ENCODE data around the gene CCDC33. TPM values are rescaled to one million over a fixed set of nuclear protein-coding genes. Genes with fewer than 3 reads are reported as not detected.

CCDC33 gene
- total and polyA plus RNA-seq, 2 experiments from 2014 or later: 2.6 to 2.8 TPM

DNA sequence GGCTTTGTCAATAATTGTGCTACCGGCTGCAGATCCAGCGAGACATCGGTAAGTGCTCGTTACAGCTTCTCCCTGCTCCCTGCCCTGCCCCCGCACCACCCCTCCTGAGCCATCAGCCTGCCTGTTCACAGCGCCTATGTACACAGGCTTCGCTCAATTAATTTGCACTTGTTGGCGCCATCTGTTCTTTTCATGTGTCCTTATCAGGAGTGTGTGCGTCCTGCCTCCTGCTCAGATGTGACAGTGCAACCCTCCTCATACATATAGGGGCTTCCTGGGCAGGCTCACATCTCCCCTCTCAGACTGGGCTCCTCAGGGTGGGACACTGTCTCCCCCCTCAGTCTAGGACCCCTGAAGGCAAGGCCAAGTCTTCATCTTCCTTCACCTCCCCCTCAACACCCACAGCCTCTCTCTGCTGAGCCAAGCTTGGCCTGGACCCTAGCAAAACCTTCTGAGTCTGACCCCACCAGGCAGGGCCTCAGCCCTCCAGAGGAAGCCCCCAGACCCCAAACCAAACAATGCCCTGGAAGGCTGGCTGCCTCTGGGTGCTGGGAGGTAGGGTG is 76.4 kb downstream of the CCDC33 start:
- H3K4me3 ChIP-seq: no peak overlapping the region
- Mint-ChIP-seq H3K27ac (no peak overlapping the region), H3K4me3 (no peak overlapping the region; the same call in 2 of the 3 replicates), H3K36me3 (ENCODE audit: low read depth) (no peaks in the 10 kb centered on the region), H3K27me3 (ENCODE audit: insufficient read depth, low read depth, poor library complexity) (peaks cover 32% of the 10 kb centered on the region), H3K9me3 (no peaks in the 10 kb centered on the region; the same call in 2 of the 3 replicates), H3K4me1 (peaks cover 57% of the 10 kb centered on the region)
- H3K27ac ChIP-seq (ENCODE audit: low read depth): no peak overlapping the region
- no peak for TF ChIP-seq CREB1 (CRISPR knock-in tag; IDR thresholded peaks at IDR 0.05; ENCODE audit: low read depth)
- no peaks in the 10 kb centered on the region for H4K20me1 ChIP-seq (replicated peaks; ENCODE audit: insufficient read depth)
- no peak overlapping the region for H2AFZ ChIP-seq
- DNase-seq (ENCODE audit: low spot score): no peak
- no peak for ATAC-seq
- H3K9me2 ChIP-seq (ENCODE audit: insufficient read depth): no peaks in the 10 kb centered on the region
- no peaks in the 10 kb centered on the region for H3F3A ChIP-seq (replicated peaks; ENCODE audit: low read depth)
- no peaks in the 10 kb centered on the region for H3K79me2 ChIP-seq (replicated peaks; ENCODE audit: insufficient read depth)
- no peak overlapping the region for H3K4me2 ChIP-seq
- peaks cover 32% of the 10 kb centered on the region for H3K4me1 ChIP-seq (ENCODE audit: insufficient read depth)
- H3K27me3 ChIP-seq (ENCODE audit: insufficient read depth): 0 out of 2 replicates have a peak, but pooled peaks cover 6% of the 10 kb centered on the region
- H3K36me3 ChIP-seq (ENCODE audit: insufficient read depth): no peaks in the 10 kb centered on the region

DNA sequence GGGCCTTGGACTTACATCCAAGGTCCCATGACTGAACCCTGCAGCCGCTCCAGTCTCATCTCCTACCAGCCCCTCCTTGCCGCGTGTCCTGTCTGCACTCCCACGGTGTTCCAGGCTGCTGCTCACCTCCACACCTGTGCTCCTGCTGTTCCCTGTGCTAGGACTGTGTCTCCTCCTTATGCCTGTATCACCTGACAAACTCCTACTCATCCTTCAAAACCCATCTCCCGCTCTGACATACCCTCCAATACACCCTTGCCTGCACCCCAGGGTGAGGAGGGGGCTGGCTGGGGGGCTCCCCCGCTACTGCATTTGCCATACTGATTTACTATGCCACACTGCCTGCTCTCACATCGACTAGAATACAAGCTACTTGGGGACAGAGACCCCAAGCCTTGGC is 77.8 kb downstream of the CCDC33 start:
- no peak for DNase-seq (ENCODE audit: low spot score)
- Histone ChIP-seq H3K4me2 (no peak overlapping the region), H3F3A (replicated peaks; ENCODE audit: low read depth) (no peaks in the 10 kb centered on the region), H3K4me3 (no peak overlapping the region), H3K79me2 (replicated peaks; ENCODE audit: insufficient read depth) (no peaks in the 10 kb centered on the region), H2AFZ (no peak overlapping the region), H3K36me3 (ENCODE audit: insufficient read depth) (no peaks in the 10 kb centered on the region), H3K27me3 (ENCODE audit: insufficient read depth) (0 out of 2 replicates have a peak, but pooled peaks cover 6% of the 10 kb centered on the region), H3K4me1 (ENCODE audit: insufficient read depth) (peaks cover 26% of the 10 kb centered on the region), H3K9me2 (ENCODE audit: insufficient read depth) (no peaks in the 10 kb centered on the region), H4K20me1 (replicated peaks; ENCODE audit: insufficient read depth) (no peaks in the 10 kb centered on the region), H3K27ac (ENCODE audit: low read depth) (no peak overlapping the region)
- Mint-ChIP-seq H3K27ac (no peak overlapping the region), H3K4me1 (peaks cover 51% of the 10 kb centered on the region), H3K9me3 (no peaks in the 10 kb centered on the region), H3K36me3 (ENCODE audit: low read depth) (no peaks in the 10 kb centered on the region), H3K27me3 (ENCODE audit: insufficient read depth, low read depth, poor library complexity) (peaks cover 28% of the 10 kb centered on the region), H3K4me3 (no peak overlapping the region)
- TF ChIP-seq, protein P1, sequence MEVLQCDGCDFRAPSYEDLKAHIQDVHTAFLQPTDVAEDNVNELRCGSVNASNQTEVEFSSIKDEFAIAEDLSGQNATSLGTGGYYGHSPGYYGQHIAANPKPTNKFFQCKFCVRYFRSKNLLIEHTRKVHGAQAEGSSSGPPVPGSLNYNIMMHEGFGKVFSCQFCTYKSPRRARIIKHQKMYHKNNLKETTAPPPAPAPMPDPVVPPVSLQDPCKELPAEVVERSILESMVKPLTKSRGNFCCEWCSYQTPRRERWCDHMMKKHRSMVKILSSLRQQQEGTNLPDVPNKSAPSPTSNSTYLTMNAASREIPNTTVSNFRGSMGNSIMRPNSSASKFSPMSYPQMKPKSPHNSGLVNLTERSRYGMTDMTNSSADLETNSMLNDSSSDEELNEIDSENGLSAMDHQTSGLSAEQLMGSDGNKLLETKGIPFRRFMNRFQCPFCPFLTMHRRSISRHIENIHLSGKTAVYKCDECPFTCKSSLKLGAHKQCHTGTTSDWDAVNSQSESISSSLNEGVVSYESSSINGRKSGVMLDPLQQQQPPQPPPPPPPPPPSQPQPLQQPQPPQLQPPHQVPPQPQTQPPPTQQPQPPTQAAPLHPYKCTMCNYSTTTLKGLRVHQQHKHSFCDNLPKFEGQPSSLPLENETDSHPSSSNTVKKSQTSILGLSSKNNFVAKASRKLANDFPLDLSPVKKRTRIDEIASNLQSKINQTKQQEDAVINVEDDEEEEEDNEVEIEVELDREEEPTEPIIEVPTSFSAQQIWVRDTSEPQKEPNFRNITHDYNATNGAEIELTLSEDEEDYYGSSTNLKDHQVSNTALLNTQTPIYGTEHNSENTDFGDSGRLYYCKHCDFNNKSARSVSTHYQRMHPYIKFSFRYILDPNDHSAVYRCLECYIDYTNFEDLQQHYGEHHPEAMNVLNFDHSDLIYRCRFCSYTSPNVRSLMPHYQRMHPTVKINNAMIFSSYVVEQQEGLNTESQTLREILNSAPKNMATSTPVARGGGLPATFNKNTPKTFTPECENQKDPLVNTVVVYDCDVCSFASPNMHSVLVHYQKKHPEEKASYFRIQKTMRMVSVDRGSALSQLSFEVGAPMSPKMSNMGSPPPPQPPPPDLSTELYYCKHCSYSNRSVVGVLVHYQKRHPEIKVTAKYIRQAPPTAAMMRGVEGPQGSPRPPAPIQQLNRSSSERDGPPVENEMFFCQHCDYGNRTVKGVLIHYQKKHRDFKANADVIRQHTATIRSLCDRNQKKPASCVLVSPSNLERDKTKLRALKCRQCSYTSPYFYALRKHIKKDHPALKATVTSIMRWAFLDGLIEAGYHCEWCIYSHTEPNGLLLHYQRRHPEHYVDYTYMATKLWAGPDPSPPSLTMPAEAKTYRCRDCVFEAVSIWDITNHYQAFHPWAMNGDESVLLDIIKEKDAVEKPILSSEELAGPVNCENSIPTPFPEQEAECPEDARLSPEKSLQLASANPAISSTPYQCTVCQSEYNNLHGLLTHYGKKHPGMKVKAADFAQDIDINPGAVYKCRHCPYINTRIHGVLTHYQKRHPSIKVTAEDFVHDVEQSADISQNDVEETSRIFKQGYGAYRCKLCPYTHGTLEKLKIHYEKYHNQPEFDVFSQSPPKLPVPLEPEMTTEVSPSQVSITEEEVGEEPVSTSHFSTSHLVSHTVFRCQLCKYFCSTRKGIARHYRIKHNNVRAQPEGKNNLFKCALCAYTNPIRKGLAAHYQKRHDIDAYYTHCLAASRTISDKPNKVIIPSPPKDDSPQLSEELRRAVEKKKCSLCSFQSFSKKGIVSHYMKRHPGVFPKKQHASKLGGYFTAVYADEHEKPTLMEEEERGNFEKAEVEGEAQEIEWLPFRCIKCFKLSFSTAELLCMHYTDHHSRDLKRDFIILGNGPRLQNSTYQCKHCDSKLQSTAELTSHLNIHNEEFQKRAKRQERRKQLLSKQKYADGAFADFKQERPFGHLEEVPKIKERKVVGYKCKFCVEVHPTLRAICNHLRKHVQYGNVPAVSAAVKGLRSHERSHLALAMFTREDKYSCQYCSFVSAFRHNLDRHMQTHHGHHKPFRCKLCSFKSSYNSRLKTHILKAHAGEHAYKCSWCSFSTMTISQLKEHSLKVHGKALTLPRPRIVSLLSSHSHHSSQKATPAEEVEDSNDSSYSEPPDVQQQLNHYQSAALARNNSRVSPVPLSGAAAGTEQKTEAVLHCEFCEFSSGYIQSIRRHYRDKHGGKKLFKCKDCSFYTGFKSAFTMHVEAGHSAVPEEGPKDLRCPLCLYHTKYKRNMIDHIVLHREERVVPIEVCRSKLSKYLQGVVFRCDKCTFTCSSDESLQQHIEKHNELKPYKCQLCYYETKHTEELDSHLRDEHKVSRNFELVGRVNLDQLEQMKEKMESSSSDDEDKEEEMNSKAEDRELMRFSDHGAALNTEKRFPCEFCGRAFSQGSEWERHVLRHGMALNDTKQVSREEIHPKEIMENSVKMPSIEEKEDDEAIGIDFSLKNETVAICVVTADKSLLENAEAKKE (CRISPR knock-in tag; IDR thresholded peaks at IDR 0.05): no peak
- TF ChIP-seq NANOG (IDR thresholded peaks at IDR 0.05; ENCODE audit: borderline replicate concordance) (no peak), JUNB (IDR thresholded peaks at IDR 0.05; ENCODE audit: unreplicated experiment) (no peak), POLR2AphosphoS5 (IDR thresholded peaks at IDR 0.05; ENCODE audit: low read depth) (no peak), ZNF114 (CRISPR knock-in tag; IDR thresholded peaks at IDR 0.05) (no peak), REST (IDR thresholded peaks at IDR 0.05; ENCODE audit: unreplicated experiment) (no peak), ZNF331 (CRISPR knock-in tag; IDR thresholded peaks at IDR 0.05; ENCODE audit: low read depth) (no peak)
- ATAC-seq: no peak

All from GM23338 (cell line).